GM18858 (cell line): ENCODE measurements around the gene GOLGA6L9.
"Not testable (repeated sequence)": the region's sequence is repeated elsewhere in the genome, so short reads cannot be mapped to it uniquely, and the experiment has no call there.

Experiments
- ATAC-seq: cut with Tn5 transposase; IDR thresholded peaks from one replicate; pipeline ENCODE4 v1.9.1; 2021; ENCODE audit not compliant: unreplicated experiment

The GOLGA6L9 gene, protein sequence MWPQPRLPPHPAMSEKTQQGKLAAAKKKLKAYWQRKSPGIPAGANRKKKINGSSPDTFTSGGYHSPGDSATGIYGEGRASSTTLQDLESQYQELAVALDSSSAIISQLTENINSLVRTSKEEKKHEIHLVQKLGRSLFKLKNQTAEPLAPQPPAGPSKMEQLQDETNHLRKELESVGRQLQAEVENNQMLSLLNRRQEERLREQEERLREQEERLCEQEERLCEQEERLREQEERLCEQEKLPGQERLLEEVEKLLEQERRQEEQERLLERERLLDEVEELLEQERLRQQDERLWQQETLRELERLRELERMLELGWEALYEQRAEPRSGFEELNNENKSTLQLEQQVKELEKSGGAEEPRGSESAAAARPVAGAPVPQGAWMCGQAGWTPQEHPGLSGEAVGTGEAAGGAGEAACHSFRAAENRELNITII

DNA sequence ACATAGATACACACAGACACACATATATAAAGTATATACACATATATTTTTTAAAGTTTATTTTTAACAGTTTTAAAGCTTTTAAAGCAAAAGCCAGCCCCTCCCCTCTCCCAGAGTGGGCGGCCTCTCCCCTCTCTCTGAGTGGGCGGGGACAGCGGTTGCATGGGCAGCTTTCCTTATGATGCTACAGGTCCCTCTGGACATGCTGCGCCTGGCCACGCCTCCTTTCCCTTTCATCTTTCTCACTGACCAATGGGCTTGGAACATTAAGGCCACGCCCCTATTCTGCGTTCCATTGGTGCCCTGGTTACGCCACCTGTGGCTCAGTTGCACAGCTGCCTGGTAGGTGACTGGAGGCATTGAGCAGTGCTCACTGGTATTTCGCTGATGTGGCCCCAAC is at the start of gene GOLGA6L9:
GOLGA6L9 (plus strand) TSS at position 124 of the 400 bp plus-strand sequence; CDS start at position 388, 264 bp downstream.
- not testable (repeated sequence) for ATAC-seq

DNA sequence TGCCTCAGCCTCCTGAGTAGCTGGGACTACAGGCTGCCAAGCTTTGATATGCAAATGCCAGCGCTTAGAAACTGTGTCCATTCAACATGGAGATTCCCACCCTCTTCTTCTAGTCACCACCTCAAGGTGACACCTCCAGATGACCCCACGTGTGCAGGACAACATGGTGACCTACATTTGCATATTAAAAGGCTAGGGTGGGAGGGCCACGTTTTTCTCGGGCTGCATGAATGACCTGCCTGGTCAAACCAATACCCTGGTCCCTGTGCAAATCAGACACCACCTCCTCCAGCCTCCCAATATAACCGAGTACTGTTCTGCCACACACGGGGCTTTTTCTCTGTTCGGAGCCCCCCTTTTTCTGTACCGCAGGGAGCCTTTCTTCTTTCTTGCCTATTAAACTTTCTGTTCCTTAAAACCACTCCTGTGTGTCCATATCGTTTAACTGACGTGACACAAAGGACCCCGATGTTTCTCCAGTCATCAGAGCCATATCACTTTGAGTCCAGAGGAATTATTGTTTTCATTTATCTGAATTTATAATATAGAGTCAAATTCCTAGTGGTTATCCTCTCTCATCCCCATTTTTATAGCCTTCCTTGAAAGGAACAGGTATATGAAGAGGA is 48.2 kb upstream of the GOLGA6L9 start:
- ATAC-seq = not testable (repeated sequence)

DNA sequence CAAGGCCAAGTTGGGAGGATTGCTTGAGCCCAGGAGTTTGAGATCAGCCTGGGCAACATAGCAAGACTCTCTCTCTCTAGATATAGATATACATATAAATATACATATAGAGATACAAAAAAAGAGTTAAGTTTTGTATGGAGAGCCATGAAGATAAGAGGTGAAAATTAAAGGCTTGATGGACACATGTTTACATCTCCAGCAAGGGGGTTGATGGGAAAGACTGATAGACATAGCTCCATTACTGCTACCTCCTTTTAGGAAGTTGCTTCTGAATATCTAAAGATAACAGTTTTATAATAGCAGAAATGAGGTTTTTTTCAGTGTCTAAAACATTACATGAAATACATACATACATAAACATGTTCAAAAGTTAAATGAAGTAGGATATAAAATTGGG is 42.4 kb upstream of the GOLGA6L9 start:
- not testable (repeated sequence) for ATAC-seq

- ATAC-seq = not testable (repeated sequence)
These were observed 39.5 kb upstream of the GOLGA6L9 start for GRCh38 chr15:82390152-82390551.

DNA sequence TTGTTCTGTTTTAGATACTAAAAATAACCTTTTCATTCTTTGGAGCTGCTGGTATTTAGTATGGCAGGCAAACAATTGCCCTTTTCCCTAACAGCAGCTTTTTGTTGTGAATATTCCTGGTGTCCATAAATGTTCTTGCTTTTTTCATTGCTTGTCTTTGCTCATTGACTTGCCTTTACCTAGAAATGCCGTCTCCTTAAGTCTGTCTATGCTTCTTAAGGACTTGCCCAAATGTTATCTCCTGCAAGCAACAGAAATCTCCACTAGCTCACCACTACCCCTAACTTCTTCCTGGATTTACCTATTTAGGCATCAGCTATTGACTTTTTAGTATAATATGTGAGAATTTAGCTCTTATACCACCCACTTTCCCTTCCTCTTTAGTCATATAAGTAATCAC is 37.5 kb upstream of the GOLGA6L9 start:
- not testable (repeated sequence) for ATAC-seq

- ATAC-seq = no peak
These were observed 35.9 kb upstream of the GOLGA6L9 start for GRCh38 chr15:82393671-82394070.

DNA sequence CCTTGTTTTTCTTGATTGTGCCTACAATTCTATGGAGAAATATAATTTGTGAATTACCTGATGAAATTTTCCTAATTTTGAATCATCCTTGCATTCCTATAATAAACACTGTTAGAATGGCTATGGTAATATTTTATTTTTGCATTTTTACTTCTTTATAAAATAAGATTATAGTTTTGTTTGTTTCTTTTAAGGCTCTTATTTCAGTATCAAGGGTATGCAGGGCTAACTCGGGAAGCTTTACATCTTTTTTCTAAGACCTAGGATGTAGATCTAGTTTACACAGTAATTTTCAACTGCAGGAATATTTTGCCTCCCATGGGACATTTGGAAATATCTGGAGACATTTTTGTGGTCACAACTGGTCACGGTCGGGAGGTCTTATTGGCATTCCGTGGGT is 33.8 kb upstream of the GOLGA6L9 start:
- ATAC-seq = not testable (repeated sequence)

- ATAC-seq = no peak
These were observed 31.8 kb upstream of the GOLGA6L9 start for GRCh38 chr15:82397817-82398216.

DNA sequence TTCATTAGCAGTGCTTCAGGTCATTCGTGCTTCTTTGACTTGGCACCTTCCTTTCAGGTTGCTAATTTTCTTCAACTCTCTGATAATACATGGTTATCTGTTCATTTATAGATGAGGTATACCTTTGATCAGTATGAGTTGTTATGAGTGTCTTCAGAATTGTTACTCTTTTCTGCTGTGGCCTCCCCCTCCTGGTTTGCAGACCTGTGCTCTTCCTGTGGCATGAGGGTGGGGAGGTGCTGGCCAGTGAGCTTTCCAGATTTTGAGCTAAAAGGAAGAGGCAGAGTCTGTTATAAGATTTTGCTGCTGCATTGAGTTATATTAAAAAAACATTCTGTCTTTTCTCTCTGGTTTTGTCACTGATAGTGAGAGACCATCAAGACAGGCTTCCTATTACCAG is 30.8 kb upstream of the GOLGA6L9 start:
- ATAC-seq = no peak

GRCh38 chr15:82399366-82400103 is 30.1 kb upstream of the GOLGA6L9 start:
- not testable (repeated sequence) for ATAC-seq

GRCh38 chr15:82401918-82402317 is 27.7 kb upstream of the GOLGA6L9 start:
- ATAC-seq = not testable (repeated sequence)

- ATAC-seq = not testable (repeated sequence)
These were observed 27.3 kb upstream of the GOLGA6L9 start for GRCh38 chr15:82402341-82402740.

DNA sequence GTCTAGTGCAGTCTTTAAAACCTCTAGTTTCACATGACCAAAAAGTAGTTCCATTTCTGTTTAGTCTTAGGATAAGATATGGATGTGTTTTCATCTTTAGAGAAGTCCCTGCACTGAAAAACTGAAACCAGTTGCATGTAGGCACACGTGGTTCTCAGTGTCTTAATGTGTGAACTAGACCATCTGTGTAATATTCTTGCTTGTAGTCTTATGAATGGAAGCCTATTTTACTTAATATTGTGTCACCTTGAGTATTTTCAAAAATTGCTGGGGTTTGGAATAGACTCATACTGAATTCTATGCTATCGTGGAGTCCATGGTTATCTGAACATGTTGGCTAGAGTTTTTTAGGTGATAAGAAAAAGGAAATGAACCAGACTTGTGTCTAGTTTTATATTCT is 23.4 kb upstream of the GOLGA6L9 start:
- not testable (repeated sequence) for ATAC-seq

- ATAC-seq = not testable (repeated sequence)
These were observed 19.3 kb upstream of the GOLGA6L9 start for GRCh38 chr15:82410306-82410705.

DNA sequence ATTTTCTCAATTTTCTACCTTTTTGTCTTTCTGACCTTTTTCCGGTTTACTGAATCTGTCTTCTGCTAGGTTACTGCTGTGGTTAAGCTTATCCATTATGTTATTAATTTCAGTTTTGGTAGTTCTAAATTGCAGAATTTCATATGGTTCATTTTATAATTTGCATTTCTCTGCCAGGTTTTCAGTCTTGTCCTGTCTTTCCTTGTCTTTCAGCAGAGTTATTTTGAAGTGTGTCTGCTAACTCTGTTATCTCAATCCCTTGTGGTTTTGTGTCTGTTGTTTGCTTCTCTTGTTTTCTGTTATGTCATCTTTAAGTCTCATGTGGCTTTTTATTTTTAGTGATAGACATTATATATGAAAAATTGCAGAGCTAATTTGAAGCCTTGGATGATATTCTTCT is 18.0 kb upstream of the GOLGA6L9 start:
- not testable (repeated sequence) for ATAC-seq

DNA sequence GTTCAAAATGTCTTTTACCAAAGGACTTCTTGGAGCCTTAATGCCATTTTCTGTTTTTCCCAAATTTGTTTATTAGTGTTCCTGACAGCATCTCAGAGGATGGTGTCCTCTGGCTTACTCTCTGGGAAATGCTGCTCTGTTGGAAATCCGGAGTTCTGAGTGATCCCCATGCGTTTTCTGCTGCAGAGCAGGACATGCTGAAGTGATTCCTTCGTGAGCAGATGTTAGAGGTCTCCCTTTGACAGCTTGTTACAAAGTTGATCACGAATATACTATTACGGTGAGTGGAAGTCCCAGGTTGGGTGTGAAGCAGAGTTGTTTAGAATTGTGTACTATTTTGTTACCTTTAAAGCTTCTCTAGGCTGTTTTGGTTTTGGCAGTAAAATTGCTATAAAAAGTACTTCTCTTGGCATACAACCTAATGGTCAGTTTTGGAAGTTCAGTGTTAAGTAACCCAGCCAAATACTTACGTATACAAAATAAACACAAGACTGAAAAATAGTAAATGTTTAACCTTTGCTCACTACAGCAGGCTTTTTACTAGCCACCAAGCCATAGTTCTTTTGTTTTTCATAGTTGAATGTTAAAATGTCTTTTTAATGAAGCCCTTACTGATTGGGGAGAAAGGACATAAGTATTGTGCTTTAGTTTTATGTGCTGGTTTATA is 15.0 kb upstream of the GOLGA6L9 start:
- ATAC-seq = not testable (repeated sequence)

DNA sequence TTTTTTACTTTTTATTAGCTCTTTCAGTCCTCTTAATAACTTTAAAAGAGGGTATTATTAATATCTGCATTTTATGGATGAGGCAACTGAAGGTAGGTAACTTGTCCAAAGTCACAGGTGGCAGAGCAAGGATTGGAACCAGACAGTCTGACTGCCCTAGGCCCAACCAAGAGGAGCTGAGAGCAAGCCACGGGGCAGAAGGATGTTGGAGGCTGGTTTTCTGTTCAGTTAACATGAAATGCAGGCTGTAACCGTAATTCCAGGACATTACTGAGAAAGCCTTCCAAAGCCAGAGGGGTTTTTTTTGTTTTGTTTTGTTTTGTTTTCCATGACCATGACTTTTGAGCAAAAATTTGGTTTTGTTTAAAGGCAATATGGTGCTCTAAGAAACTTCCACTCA is 9.1 kb upstream of the GOLGA6L9 start:
- not testable (repeated sequence) for ATAC-seq

GRCh38 chr15:82420966-82421365 is 8.7 kb upstream of the GOLGA6L9 start:
- ATAC-seq = not testable (repeated sequence)

DNA sequence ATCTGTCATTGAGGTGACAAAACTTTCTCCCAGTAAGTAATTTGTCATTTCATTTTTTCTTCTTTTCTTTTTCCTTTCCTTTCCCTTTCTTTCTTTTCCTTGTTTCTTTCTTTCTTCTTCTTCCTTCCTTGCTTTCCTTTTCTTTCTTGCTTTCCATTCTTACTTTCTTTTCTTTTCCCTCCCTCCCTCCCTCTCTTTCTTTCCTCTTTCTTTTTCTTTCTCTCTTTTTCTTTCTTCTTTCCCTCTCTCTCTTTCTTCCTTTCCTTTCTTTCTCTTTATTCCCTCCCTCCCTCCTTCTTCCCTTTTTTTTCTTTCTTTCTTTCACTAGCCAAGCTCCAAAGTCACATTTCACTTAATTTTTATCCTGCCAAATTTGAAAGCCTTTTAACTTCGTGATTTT is 2.5 kb upstream of the GOLGA6L9 start:
- ATAC-seq = not testable (repeated sequence)

DNA sequence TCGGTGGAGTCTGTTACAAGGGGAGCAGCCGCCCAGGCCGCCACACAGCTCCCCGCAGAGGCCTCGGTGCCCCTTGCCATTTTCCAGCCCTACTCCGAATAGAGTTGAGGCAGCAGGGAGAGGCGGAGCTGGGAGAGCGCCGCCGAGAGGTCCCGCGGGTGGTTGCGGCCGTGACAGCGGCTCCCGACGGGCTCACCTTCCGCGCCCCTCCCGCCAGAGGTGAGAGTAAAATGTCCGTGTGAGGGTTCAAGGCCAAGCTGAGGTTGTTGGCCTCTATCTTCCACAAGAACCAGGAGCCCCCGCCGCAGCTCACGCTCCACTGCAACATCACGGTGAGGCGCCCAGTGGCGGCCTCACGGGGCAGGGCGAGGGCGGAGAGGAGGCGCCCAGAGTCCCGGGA is 15.8 kb downstream of the GOLGA6L9 start:
- not testable (repeated sequence) for ATAC-seq

GRCh38 chr15:82457336-82457735 is 27.7 kb downstream of the GOLGA6L9 start:
- not testable (repeated sequence) for ATAC-seq
